HG03342 (cell line): ENCODE data around the gene NTF3.

ENCODE experiments used
- ATAC-seq: cut with Tn5 transposase; IDR thresholded peaks from one replicate; pipeline ENCODE4 v1.9.1; 2021; ENCODE audit warnings: mild to moderate bottlenecking, moderate library complexity; ENCODE audit not compliant: unreplicated experiment

The NTF3 gene

GRCh38 chr12:5509102-5509501 is 77.2 kb downstream of the NTF3 start:
- no peak for ATAC-seq

- ATAC-seq, result no peak
These were observed 77.6 kb downstream of the NTF3 start for GRCh38 chr12:5509557-5509956.

GRCh38 chr12:5510251-5510805 is 78.4 kb downstream of the NTF3 start:
- ATAC-seq, result no peak

GRCh38 chr12:5511256-5511643 is 79.3 kb downstream of the NTF3 start:
- ATAC-seq, result no peak

- ATAC-seq, result no peak
These were observed 80.0 kb downstream of the NTF3 start for GRCh38 chr12:5511644-5512600.

GRCh38 chr12:5512601-5512970 is 80.7 kb downstream of the NTF3 start:
- no peak for ATAC-seq

- ATAC-seq, result no peak
These were observed 81.5 kb downstream of the NTF3 start for GRCh38 chr12:5513406-5513805.

- no peak for ATAC-seq
These were observed 82.1 kb downstream of the NTF3 start for GRCh38 chr12:5514016-5514415.

- ATAC-seq, result no peak
These were observed 82.6 kb downstream of the NTF3 start for GRCh38 chr12:5514545-5514944.

- no peak for ATAC-seq
These were observed 83.5 kb downstream of the NTF3 start for GRCh38 chr12:5515458-5515857.

- no peak for ATAC-seq
These were observed 84.7 kb downstream of the NTF3 start for GRCh38 chr12:5516371-5517241.

GRCh38 chr12:5518584-5519365 is 86.9 kb downstream of the NTF3 start:
- no peak for ATAC-seq

- no peak for ATAC-seq
These were observed 88.1 kb downstream of the NTF3 start for GRCh38 chr12:5520037-5520436.

GRCh38 chr12:5520831-5521230 is 88.9 kb downstream of the NTF3 start:
- ATAC-seq, result no peak

GRCh38 chr12:5521456-5522325 is 89.8 kb downstream of the NTF3 start:
- ATAC-seq, result no peak

- no peak for ATAC-seq
These were observed 90.8 kb downstream of the NTF3 start for GRCh38 chr12:5522432-5523335.

- no peak for ATAC-seq
These were observed 91.6 kb downstream of the NTF3 start for GRCh38 chr12:5523396-5524115.

- no peak for ATAC-seq
These were observed 92.3 kb downstream of the NTF3 start for GRCh38 chr12:5524116-5524768.
